ENCODE measurements around the gene CMIP. TPM values are rescaled to one million over a fixed set of nuclear protein-coding genes. Genes with fewer than 3 reads are reported as not detected.
A peak's percentile ranks its signal among the peaks of the same experiment; 100 is the strongest.
"Not testable (repeated sequence)": the region's sequence is repeated elsewhere in the genome, so short reads cannot be mapped to it uniquely, and the experiment has no call there.

Gene CMIP
- total RNA-seq, 4 donors from 2014 or later: 63.9 to 89.9 (median 70.0) TPM

- H3K27me3 ChIP-seq: no peaks in the 10 kb centered on the region
- TF ChIP-seq, protein P1, sequence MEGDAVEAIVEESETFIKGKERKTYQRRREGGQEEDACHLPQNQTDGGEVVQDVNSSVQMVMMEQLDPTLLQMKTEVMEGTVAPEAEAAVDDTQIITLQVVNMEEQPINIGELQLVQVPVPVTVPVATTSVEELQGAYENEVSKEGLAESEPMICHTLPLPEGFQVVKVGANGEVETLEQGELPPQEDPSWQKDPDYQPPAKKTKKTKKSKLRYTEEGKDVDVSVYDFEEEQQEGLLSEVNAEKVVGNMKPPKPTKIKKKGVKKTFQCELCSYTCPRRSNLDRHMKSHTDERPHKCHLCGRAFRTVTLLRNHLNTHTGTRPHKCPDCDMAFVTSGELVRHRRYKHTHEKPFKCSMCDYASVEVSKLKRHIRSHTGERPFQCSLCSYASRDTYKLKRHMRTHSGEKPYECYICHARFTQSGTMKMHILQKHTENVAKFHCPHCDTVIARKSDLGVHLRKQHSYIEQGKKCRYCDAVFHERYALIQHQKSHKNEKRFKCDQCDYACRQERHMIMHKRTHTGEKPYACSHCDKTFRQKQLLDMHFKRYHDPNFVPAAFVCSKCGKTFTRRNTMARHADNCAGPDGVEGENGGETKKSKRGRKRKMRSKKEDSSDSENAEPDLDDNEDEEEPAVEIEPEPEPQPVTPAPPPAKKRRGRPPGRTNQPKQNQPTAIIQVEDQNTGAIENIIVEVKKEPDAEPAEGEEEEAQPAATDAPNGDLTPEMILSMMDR (IDR thresholded peaks at IDR 0.05): no peak
- no peak for DNase-seq (ENCODE audit: low spot score in 2 of 2)
- no peak overlapping the region for H3K4me3 ChIP-seq
- WGBS: 81% methylated on average over 6 of the region's 6 CpGs
- no peaks in the 10 kb centered on the region for H3K9me3 ChIP-seq
- H3K27ac ChIP-seq: no peak overlapping the region
- H3K36me3 ChIP-seq: no peaks in the 10 kb centered on the region
- H3K4me1 ChIP-seq: peaks cover 20% of the 10 kb centered on the region
Observed at GRCh38 chr16:81575834-81576233, 131.2 kb downstream of the CMIP start.

DNA sequence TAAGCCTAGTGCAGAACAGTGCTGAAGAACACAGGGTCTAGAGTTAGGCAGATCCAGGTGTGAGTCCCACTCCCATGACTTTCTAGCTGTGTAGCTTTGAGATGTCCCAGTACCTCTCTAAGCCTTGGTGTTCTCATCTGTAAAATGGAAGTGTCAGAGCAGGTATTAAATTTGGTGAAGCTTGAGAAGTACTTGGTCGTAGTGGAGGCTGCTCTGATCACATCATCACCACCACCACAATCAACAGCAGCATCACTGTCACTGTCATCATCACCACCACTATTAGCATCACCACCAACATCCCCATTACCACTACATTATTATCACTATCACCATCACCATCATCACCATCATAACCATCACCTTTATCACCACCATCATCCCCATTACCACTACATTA lies 132.1 kb downstream of the CMIP start:
- Histone ChIP-seq H3K36me3 (no peaks in the 10 kb centered on the region), H3K27ac (no peak overlapping the region), H3K9me3 (no peaks in the 10 kb centered on the region), H3K4me1 (peaks cover 27% of the 10 kb centered on the region), H3K27me3 (no peaks in the 10 kb centered on the region), H3K4me3 (no peak overlapping the region)
- DNase-seq (ENCODE audit: low spot score in 2 of 2): no peak
- WGBS: 100% methylated on average over 1 of the region's 1 CpG
- TF ChIP-seq, protein P1 (IDR thresholded peaks at IDR 0.05): no peak
- TF ChIP-seq POLR2A (IDR thresholded peaks at IDR 0.05) (no peak), EP300 (IDR thresholded peaks at IDR 0.05) (no peak), POLR2AphosphoS5 (IDR thresholded peaks at IDR 0.05) (no peak)

DNA sequence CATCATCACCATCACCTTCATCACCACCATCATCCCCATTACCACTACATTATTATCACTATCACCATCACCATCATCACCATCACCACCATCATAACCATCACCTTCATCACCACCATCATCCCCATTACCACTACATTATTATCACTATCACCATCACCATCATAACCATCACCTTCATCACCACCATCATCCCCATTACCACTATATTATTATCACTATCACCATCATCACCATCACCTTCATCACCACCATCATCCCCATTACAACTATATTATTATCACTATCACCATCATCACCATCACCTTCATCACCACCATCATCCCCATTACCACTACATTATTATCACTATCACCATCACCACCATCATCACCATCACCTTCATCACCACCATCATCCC lies 132.7 kb downstream of the CMIP start:
- peaks cover 32% of the 10 kb centered on the region for H3K4me1 ChIP-seq
- not testable (repeated sequence) for DNase-seq (ENCODE audit: low spot score in 2 of 2); H3K27me3 ChIP-seq; H3K36me3 ChIP-seq; H3K9me3 ChIP-seq; H3K4me3 ChIP-seq; H3K27ac ChIP-seq

DNA sequence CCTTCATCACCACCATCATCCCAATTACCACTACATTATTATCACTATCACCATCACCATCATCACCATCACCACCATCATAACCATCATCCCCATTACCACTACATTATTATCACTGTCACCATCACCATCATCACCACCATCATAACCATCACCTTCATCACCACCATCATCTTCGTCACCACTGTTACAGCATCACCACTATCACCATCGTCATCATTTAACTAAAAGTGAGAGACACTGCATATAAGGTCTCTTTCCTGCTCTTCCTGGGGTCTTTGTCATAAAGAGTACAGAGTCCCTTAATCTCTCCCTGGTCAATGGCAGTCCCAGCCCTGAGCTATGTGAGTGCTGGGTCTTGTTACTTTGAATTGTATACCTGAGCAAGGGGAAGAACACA lies 133.5 kb downstream of the CMIP start:
- peaks cover 41% of the 10 kb centered on the region for H3K4me1 ChIP-seq
- H3K27me3 ChIP-seq: no peaks in the 10 kb centered on the region
- TF ChIP-seq, protein P1 (IDR thresholded peaks at IDR 0.05): no peak
- no peak for TF ChIP-seq EP300 (IDR thresholded peaks at IDR 0.05)
- no peak for TF ChIP-seq POLR2A (IDR thresholded peaks at IDR 0.05)
- TF ChIP-seq POLR2AphosphoS5 (IDR thresholded peaks at IDR 0.05): no peak
- H3K9me3 ChIP-seq: no peaks in the 10 kb centered on the region
- no peak for DNase-seq (ENCODE audit: low spot score in 2 of 2)
- H3K4me3 ChIP-seq: no peak overlapping the region
- no peak overlapping the region for H3K27ac ChIP-seq
- WGBS: 99% methylated on average over 2 of the region's 2 CpGs
- H3K36me3 ChIP-seq: no peaks in the 10 kb centered on the region

DNA sequence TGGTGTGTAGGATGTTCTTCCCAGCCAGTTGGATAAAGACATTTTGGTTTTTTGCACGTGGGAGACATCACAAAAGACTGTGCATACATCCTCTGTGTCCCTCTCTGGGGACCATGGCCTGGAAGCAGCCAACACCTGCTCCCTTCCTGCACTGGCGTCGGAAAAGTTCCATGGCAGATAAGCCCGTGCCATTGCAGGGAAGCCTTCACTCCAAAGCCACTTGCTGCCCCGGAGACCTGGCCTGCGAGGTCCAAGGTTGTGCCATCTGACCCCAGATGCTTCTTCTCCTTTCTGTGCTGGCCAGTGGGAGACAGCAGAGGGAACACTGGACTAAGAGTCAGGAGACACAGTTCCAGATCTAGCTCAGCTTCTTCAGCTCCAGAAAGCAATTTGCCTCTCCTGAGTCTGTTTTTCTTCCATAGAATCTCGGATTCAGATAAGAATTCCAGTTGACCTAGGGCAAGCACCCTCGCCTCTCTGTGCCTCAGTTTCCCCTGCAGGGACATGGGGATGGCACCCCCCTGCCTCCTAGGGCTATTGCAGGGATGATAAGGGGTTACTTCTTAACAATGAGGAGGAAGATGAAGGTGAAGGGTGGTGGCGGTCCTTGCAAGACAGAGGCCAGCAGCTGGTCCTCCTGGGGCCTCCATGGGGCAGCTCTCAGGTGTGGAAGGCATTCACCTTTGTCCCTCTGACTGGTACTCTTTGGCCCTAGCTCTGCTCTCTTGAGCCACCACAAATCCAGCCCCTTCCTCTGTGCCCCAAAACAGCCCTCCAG lies 134.2 kb downstream of the CMIP start:
- no peaks in the 10 kb centered on the region for H3K36me3 ChIP-seq
- TF ChIP-seq POLR2A (IDR thresholded peaks at IDR 0.05): no peak
- TF ChIP-seq POLR2AphosphoS5 (IDR thresholded peaks at IDR 0.05): no peak
- TF ChIP-seq, protein P1 (IDR thresholded peaks at IDR 0.05): no peak
- TF ChIP-seq EP300 (IDR thresholded peaks at IDR 0.05): no peak
- H3K4me3 ChIP-seq: no peak overlapping the region
- no peaks in the 10 kb centered on the region for H3K9me3 ChIP-seq
- peaks cover 47% of the 10 kb centered on the region for H3K4me1 ChIP-seq
- 92% methylated on average over 9 of the region's 9 CpGs for WGBS
- H3K27ac ChIP-seq: no peak overlapping the region
- no peak for DNase-seq (ENCODE audit: low spot score in 2 of 2)
- H3K27me3 ChIP-seq: no peaks in the 10 kb centered on the region

GRCh38 chr16:81581107-81581506 lies 136.5 kb downstream of the CMIP start:
- TF ChIP-seq, protein P1 (IDR thresholded peaks at IDR 0.05): no peak
- peak; percentile 37 to 68 (median 40) for TF ChIP-seq POLR2AphosphoS5 (IDR thresholded peaks at IDR 0.05)
- no peaks in the 10 kb centered on the region for H3K36me3 ChIP-seq
- no peak for DNase-seq (ENCODE audit: low spot score in 2 of 2)
- peaks cover 48% of the 10 kb centered on the region for H3K4me1 ChIP-seq
- no peak overlapping the region for H3K4me3 ChIP-seq
- no peaks in the 10 kb centered on the region for H3K27me3 ChIP-seq
- peak overlapping the region; percentile 91 for H3K27ac ChIP-seq
- H3K9me3 ChIP-seq: no peaks in the 10 kb centered on the region
- 71% methylated on average over 12 of the region's 12 CpGs for WGBS
